WTC11 (cell line): Measurements from ENCODE around the gene MX2. TPM values are rescaled to one million over a fixed set of nuclear protein-coding genes. Genes with fewer than 3 reads are reported as not detected.

Experiments
- ATAC-seq: fragments of 200-7000 bp; cut with Tn5 transposase; 2 replicates; pipeline ENCODE4 v1.10.0; 2021; ENCODE audit warnings: mild to moderate bottlenecking, moderate library complexity
- CTCF ChIA-PET: fragments of 300-600 bp; sonication (Branson Sonifier 250); formaldehyde crosslinking; loops from one replicate; lab custom pipeline; 2021; ENCODE audit warnings: antibody characterized with exemption; lab: Charles Lee
- POLR2A ChIA-PET: fragments of 350-600 bp; sonication (Branson Sonifier 250); formaldehyde crosslinking; loops from one replicate; lab custom pipeline; 2021; ENCODE audit warnings: antibody characterized with exemption; lab: Charles Lee
- DNase-seq: peaks from one replicate; pipeline ENCODE4 v3.0.0; 2021; ENCODE audit warnings: low spot score
- H3K27ac Mint-ChIP-seq: 2 replicates; pipeline ENCODE4 v1.8.0; 2021; ENCODE audit warnings: mixed read lengths
- H3K27me3 Mint-ChIP-seq: 2 replicates; pipeline ENCODE4 v1.8.0; 2021; ENCODE audit warnings: low read depth, mild to moderate bottlenecking, moderate library complexity, mixed read lengths
- H3K36me3 Mint-ChIP-seq: 2 replicates; pipeline ENCODE4 v1.8.0; 2021; ENCODE audit warnings: mixed read lengths
- H3K4me1 Mint-ChIP-seq: 2 replicates; pipeline ENCODE4 v1.8.0; 2022; ENCODE audit warnings: mixed read lengths
- H3K4me3 Mint-ChIP-seq: 2 replicates; pipeline ENCODE4 v1.8.0; 2021; ENCODE audit warnings: mild to moderate bottlenecking, moderate library complexity, mixed read lengths
- H3K9me3 Mint-ChIP-seq: 2 replicates; pipeline ENCODE4 v1.8.0; 2021; ENCODE audit warnings: mixed read lengths
- ATF1 ChIP-seq: sonication (generic); formaldehyde crosslinking; IDR thresholded peaks from 2 replicates; pipeline ENCODE4 v1.8.1; 2023; ENCODE audit warnings: mild to moderate bottlenecking, moderate library complexity, missing genetic modification reagents
- CBFB ChIP-seq: sonication (generic); formaldehyde crosslinking; IDR thresholded peaks from 2 replicates; pipeline ENCODE4 v1.8.1; 2022; ENCODE audit warnings: mild to moderate bottlenecking, low read depth, missing genetic modification reagents
- CREB1 ChIP-seq: sonication (generic); formaldehyde crosslinking; IDR thresholded peaks from 2 replicates; pipeline ENCODE4 v1.8.0; 2023; ENCODE audit warnings: mild to moderate bottlenecking, missing genetic modification reagents
- FOXJ3 ChIP-seq: sonication (generic); formaldehyde crosslinking; IDR thresholded peaks from 2 replicates; pipeline ENCODE4 v1.9.0; 2021; ENCODE audit warnings: missing genetic modification reagents, mild to moderate bottlenecking, borderline replicate concordance
- GABPB1 ChIP-seq: sonication (generic); formaldehyde crosslinking; IDR thresholded peaks from 2 replicates; pipeline ENCODE4 v1.8.1; 2023; ENCODE audit warnings: mild to moderate bottlenecking, missing genetic modification reagents
- GRHL2 ChIP-seq: fragments of 250-450 bp; sonication (Bioruptor Pico); IDR thresholded peaks from 2 replicates; pipeline ENCODE4 v1.8.0; 2022; ENCODE audit warnings: mild to moderate bottlenecking, moderate library complexity; ENCODE audit not compliant: insufficient replicate concordance, severe bottlenecking
- NFE2L1 ChIP-seq: sonication (generic); formaldehyde crosslinking; IDR thresholded peaks from 2 replicates; pipeline ENCODE4 v1.8.1; 2023; ENCODE audit warnings: missing genetic modification reagents
- NR1H2 ChIP-seq: sonication (generic); formaldehyde crosslinking; IDR thresholded peaks from 2 replicates; pipeline ENCODE4 v1.9.0; 2021; ENCODE audit warnings: mild to moderate bottlenecking, moderate library complexity, missing genetic modification reagents
- TP53 ChIP-seq: sonication (generic); formaldehyde crosslinking; IDR thresholded peaks from 2 replicates; pipeline ENCODE4 v1.8.1; 2023; ENCODE audit warnings: mild to moderate bottlenecking, missing genetic modification reagents
- ZNF219 ChIP-seq: sonication (generic); formaldehyde crosslinking; IDR thresholded peaks from 2 replicates; pipeline ENCODE4 v1.8.0; 2023; ENCODE audit warnings: missing genetic modification reagents, mild to moderate bottlenecking, borderline replicate concordance
- ZNF232 ChIP-seq: sonication (generic); formaldehyde crosslinking; IDR thresholded peaks from 2 replicates; pipeline ENCODE4 v1.8.0; 2022; ENCODE audit warnings: mild to moderate bottlenecking, missing genetic modification reagents
- total RNA-seq: library from RNA; stranded (reverse); gene quantifications from 3 replicates; pipeline ENCODE4 v1.2.3, GENCODE V29; 2021
- TF ChIP-seq, protein P1 (sequence below): sonication (generic); formaldehyde crosslinking; IDR thresholded peaks from 2 replicates; pipeline ENCODE4 v1.8.1; 2022; ENCODE audit warnings: low read depth, mild to moderate bottlenecking, moderate library complexity, missing genetic modification reagents, borderline replicate concordance
- TF ChIP-seq, protein P2 (sequence below): sonication (generic); formaldehyde crosslinking; IDR thresholded peaks from 2 replicates; pipeline ENCODE4 v1.8.1; 2022; ENCODE audit warnings: missing genetic modification reagents, borderline replicate concordance
- TF ChIP-seq, protein P3 (sequence below): fragments of 250-450 bp; sonication (Bioruptor Pico); IDR thresholded peaks from 2 replicates; pipeline ENCODE4 v2.1.2; 2022; ENCODE audit warnings: mild to moderate bottlenecking, moderate library complexity
- TF ChIP-seq, protein P4 (sequence below): sonication (generic); formaldehyde crosslinking; IDR thresholded peaks from 2 replicates; pipeline ENCODE4 v1.8.0; 2022; ENCODE audit warnings: mild to moderate bottlenecking, missing genetic modification reagents
- TF ChIP-seq, protein P5 (sequence below): sonication (generic); formaldehyde crosslinking; IDR thresholded peaks from 2 replicates; pipeline ENCODE4 v1.8.1; 2023; ENCODE audit warnings: mild to moderate bottlenecking, missing genetic modification reagents, moderate library complexity
- TF ChIP-seq, protein P6 (sequence below): sonication (generic); formaldehyde crosslinking; IDR thresholded peaks from 2 replicates; pipeline ENCODE4 v1.8.0; 2022; ENCODE audit warnings: mild to moderate bottlenecking, missing genetic modification reagents
- TF ChIP-seq, protein P7 (sequence below): sonication (generic); formaldehyde crosslinking; IDR thresholded peaks from 2 replicates; pipeline ENCODE4 v1.8.0; 2023; ENCODE audit warnings: missing genetic modification reagents
- TF ChIP-seq, protein P8 (sequence below): sonication (generic); formaldehyde crosslinking; IDR thresholded peaks from 2 replicates; pipeline ENCODE4 v1.8.1; 2022; ENCODE audit warnings: mild to moderate bottlenecking, moderate library complexity, missing genetic modification reagents
- TF ChIP-seq, protein P9 (sequence below): sonication (generic); formaldehyde crosslinking; IDR thresholded peaks from 2 replicates; pipeline ENCODE4 v1.8.1; 2023; ENCODE audit warnings: mild to moderate bottlenecking, missing genetic modification reagents, borderline replicate concordance

MX2 gene
- total RNA-seq, 1 experiment from 2014 or later: 2.6 TPM

DNA sequence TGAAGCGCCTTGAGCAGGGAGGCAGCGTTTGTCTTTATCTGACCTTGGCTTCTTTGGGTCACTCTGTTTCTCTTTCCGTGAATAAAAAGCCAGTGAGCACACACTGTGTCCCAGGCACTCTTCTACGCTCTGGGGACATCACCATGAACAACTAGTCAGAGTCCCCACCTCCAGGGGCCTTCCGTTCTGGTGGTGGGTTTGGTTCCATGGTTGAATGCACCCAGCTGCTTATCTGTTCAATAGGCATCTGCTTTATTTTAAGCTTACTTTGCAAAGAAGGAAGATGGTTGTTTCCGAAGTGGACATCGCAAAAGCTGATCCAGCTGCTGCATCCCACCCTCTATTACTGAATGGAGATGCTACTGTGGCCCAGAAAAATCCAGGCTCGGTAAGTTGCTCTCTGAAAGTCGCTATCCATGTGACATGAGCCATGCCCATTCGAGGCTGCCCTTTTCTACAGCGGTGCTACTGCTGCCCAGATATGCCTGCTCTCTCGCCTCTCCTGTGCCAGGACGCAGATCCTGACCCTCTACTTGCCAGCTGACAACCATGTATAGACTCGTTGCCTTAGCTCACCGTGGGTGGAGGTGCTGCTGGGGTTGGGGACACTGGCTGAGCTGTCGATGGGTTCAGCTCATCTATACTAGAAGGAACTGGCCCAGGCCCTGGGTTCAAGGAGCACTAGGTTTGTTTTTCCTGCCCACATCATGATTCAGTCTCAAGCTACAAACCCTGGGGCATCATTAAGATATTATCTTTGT is 70.1 kb downstream of the MX2 start:
- H3K4me3 Mint-ChIP-seq: no peak overlapping the region
- H3K27ac Mint-ChIP-seq: no peak overlapping the region
- peaks cover 19% of the 10 kb centered on the region for H3K9me3 Mint-ChIP-seq
- H3K27me3 Mint-ChIP-seq: peaks cover 21% of the 10 kb centered on the region
- ATAC-seq (no peak), DNase-seq (no peak)
- H3K4me1 Mint-ChIP-seq: peaks cover 25% of the 10 kb centered on the region
- POLR2A ChIA-PET: no interaction called here
- CTCF ChIA-PET: interaction anchor here (1.4 kb wide), 1 partner anchor 21 kb away, joined by 3 read pairs; no protein-coding TSS in a partner anchor
- TF ChIP-seq CREB1 (CRISPR knock-in tag) (no peak), NFE2L1 (CRISPR knock-in tag) (no peak), GABPB1 (no peak), ZNF219 (CRISPR knock-in tag) (no peak), ZNF232 (CRISPR knock-in tag) (no peak)
- TF ChIP-seq, protein P1, sequence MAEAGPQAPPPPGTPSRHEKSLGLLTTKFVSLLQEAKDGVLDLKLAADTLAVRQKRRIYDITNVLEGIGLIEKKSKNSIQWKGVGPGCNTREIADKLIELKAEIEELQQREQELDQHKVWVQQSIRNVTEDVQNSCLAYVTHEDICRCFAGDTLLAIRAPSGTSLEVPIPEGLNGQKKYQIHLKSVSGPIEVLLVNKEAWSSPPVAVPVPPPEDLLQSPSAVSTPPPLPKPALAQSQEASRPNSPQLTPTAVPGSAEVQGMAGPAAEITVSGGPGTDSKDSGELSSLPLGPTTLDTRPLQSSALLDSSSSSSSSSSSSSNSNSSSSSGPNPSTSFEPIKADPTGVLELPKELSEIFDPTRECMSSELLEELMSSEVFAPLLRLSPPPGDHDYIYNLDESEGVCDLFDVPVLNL (CRISPR knock-in tag): no peak
- TF ChIP-seq, protein P2, sequence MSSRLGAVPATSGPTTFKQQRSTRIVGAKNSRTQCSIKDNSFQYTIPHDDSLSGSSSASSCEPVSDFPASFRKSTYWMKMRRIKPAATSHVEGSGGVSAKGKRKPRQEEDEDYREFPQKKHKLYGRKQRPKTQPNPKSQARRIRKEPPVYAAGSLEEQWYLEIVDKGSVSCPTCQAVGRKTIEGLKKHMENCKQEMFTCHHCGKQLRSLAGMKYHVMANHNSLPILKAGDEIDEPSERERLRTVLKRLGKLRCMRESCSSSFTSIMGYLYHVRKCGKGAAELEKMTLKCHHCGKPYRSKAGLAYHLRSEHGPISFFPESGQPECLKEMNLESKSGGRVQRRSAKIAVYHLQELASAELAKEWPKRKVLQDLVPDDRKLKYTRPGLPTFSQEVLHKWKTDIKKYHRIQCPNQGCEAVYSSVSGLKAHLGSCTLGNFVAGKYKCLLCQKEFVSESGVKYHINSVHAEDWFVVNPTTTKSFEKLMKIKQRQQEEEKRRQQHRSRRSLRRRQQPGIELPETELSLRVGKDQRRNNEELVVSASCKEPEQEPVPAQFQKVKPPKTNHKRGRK (CRISPR knock-in tag): no peak
- TF ChIP-seq, protein P3, sequence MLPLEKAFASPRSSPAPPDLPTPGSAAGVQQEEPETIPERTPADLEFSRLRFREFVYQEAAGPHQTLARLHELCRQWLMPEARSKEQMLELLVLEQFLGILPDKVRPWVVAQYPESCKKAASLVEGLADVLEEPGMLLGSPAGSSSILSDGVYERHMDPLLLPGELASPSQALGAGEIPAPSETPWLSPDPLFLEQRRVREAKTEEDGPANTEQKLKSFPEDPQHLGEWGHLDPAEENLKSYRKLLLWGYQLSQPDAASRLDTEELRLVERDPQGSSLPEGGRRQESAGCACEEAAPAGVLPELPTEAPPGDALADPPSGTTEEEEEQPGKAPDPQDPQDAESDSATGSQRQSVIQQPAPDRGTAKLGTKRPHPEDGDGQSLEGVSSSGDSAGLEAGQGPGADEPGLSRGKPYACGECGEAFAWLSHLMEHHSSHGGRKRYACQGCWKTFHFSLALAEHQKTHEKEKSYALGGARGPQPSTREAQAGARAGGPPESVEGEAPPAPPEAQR (CRISPR knock-in tag): no peak
- peaks cover 21% of the 10 kb centered on the region for H3K36me3 Mint-ChIP-seq

DNA sequence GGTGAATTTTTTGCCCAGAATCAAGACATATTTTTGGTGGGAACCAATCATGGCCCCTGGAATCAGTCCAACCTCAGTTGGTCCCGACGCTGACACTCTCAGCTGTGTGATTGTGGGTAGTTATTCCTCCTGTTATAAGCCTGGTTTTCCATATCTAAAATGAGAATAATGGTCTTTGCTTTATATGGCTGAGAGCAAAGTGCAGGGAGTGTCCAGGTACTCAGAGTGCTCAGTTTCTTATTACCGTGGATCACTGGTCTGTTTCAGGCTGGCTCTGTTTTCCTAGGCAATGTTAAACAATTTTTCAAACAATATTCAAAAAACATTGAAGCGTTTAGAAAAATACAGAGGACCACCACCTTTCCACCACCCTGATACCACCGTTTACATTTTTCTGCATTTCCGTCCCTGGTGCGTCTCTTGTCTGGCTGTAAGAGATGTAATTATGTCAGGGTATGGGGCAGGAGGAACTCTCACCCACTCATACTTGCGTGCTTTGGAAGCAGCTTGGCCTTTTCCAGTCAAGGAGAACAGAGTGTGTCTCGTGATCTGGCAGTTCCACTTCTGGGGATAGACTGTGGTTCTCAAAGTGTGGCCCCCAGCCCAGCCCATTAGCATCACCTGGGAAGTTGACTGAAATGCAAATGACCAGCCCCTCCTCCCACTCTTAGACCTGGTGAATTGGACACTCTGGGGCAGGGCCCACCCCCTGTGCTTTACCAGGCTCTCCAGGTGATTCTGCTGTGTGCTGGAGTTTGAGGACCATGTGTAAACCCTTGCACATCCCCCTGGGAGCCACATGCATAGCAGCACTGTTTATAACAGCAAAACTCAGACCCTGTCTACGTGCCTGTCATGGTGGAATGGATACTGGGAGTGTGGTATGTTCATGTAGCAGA is 71.0 kb downstream of the MX2 start:
- DNase-seq (no peak), ATAC-seq (peak; percentile 72)
- Mint-ChIP-seq H3K4me3 (no peak overlapping the region), H3K36me3 (peaks cover 21% of the 10 kb centered on the region), H3K27me3 (peaks cover 12% of the 10 kb centered on the region), H3K27ac (no peak overlapping the region), H3K9me3 (peaks cover 19% of the 10 kb centered on the region), H3K4me1 (peaks cover 19% of the 10 kb centered on the region)
- ChIA-PET CTCF (no interaction called here), POLR2A (no interaction called here)
- TF ChIP-seq TP53 (CRISPR knock-in tag) (no peak), GRHL2 (CRISPR knock-in tag) (no peak), CBFB (CRISPR knock-in tag) (no peak), NR1H2 (CRISPR knock-in tag) (no peak), FOXJ3 (CRISPR knock-in tag) (no peak), ATF1 (CRISPR knock-in tag) (no peak)
- TF ChIP-seq, protein P4, sequence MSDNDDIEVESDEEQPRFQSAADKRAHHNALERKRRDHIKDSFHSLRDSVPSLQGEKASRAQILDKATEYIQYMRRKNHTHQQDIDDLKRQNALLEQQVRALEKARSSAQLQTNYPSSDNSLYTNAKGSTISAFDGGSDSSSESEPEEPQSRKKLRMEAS (CRISPR knock-in tag): no peak; the same call in 1 of the 2 replicates
- TF ChIP-seq, protein P5, sequence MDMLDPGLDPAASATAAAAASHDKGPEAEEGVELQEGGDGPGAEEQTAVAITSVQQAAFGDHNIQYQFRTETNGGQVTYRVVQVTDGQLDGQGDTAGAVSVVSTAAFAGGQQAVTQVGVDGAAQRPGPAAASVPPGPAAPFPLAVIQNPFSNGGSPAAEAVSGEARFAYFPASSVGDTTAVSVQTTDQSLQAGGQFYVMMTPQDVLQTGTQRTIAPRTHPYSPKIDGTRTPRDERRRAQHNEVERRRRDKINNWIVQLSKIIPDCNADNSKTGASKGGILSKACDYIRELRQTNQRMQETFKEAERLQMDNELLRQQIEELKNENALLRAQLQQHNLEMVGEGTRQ (CRISPR knock-in tag): no peak
- TF ChIP-seq, protein P6, sequence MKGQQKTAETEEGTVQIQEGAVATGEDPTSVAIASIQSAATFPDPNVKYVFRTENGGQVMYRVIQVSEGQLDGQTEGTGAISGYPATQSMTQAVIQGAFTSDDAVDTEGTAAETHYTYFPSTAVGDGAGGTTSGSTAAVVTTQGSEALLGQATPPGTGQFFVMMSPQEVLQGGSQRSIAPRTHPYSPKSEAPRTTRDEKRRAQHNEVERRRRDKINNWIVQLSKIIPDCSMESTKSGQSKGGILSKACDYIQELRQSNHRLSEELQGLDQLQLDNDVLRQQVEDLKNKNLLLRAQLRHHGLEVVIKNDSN (CRISPR knock-in tag): no peak
- TF ChIP-seq, protein P7, sequence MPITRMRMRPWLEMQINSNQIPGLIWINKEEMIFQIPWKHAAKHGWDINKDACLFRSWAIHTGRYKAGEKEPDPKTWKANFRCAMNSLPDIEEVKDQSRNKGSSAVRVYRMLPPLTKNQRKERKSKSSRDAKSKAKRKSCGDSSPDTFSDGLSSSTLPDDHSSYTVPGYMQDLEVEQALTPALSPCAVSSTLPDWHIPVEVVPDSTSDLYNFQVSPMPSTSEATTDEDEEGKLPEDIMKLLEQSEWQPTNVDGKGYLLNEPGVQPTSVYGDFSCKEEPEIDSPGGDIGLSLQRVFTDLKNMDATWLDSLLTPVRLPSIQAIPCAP (CRISPR knock-in tag): no peak
- TF ChIP-seq, protein P8, sequence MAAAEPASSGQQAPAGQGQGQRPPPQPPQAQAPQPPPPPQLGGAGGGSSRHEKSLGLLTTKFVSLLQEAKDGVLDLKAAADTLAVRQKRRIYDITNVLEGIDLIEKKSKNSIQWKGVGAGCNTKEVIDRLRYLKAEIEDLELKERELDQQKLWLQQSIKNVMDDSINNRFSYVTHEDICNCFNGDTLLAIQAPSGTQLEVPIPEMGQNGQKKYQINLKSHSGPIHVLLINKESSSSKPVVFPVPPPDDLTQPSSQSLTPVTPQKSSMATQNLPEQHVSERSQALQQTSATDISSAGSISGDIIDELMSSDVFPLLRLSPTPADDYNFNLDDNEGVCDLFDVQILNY: no peak
- TF ChIP-seq, protein P9, sequence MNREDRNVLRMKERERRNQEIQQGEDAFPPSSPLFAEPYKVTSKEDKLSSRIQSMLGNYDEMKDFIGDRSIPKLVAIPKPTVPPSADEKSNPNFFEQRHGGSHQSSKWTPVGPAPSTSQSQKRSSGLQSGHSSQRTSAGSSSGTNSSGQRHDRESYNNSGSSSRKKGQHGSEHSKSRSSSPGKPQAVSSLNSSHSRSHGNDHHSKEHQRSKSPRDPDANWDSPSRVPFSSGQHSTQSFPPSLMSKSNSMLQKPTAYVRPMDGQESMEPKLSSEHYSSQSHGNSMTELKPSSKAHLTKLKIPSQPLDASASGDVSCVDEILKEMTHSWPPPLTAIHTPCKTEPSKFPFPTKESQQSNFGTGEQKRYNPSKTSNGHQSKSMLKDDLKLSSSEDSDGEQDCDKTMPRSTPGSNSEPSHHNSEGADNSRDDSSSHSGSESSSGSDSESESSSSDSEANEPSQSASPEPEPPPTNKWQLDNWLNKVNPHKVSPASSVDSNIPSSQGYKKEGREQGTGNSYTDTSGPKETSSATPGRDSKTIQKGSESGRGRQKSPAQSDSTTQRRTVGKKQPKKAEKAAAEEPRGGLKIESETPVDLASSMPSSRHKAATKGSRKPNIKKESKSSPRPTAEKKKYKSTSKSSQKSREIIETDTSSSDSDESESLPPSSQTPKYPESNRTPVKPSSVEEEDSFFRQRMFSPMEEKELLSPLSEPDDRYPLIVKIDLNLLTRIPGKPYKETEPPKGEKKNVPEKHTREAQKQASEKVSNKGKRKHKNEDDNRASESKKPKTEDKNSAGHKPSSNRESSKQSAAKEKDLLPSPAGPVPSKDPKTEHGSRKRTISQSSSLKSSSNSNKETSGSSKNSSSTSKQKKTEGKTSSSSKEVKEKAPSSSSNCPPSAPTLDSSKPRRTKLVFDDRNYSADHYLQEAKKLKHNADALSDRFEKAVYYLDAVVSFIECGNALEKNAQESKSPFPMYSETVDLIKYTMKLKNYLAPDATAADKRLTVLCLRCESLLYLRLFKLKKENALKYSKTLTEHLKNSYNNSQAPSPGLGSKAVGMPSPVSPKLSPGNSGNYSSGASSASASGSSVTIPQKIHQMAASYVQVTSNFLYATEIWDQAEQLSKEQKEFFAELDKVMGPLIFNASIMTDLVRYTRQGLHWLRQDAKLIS: no peak
